GM10266 (cell line): ENCODE results near the gene LPCAT1.
"Not testable (repeated sequence)": the region's sequence is repeated elsewhere in the genome, so short reads cannot be mapped to it uniquely, and the experiment has no call there.

Experiments
- DNase-seq: peaks from one replicate; pipeline ENCODE4 v3.0.0; 2012; ENCODE audit errors: extremely low spot score
- CTCF ChIP-seq: IDR thresholded peaks from 2 replicates; pipeline ENCODE4 v1.5.1; 2012; ENCODE audit warnings: mild to moderate bottlenecking, low read depth; ENCODE audit not compliant: control insufficient read depth, insufficient read depth; ENCODE audit errors: missing control alignments

Gene LPCAT1

GRCh38 chr5:1423901-1424603 lies 99.7 kb downstream of the LPCAT1 start:
- TF ChIP-seq CTCF: no peak
- no peak for DNase-seq

- not testable (repeated sequence) for DNase-seq
These were observed 101.2 kb downstream of the LPCAT1 start for GRCh38 chr5:1422522-1422921.

DNA sequence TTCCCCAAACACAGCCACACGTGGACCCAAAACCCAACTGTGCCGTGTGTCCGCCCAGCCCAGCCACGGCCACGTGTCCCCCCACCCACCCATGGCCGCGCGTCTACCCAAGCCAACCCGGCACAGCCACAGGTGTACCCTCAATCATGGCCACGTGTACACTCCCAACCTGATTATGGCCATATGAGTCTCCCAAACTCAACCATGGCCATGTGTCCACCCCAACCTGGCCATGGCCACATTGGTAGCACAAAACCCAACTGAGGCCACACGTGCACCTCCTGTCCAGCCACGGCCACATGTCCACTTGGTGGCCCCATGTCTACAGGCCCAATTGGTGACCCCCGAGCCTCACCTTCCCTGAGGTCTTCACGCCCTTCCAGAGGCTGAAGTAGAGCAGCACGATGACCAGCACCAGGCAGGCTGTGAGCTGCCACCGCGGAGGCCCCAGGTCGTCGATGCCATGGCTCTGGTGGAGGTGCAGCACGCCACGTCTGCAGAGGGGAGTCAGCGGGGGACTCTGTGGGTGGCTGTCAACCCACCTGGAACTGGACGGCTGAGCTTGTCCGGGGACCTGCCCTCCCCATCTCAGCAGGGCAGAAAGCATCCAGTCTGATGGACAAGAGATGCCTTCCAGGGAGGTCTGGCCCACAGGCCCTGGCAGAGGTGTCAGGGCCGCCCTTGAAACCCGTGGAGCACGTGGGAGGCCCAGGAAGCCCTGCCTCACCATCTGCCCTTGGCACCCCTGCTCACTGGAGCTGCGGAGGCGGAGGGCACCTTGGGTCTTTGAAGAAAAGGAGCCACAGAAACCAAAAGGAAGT lies 102.0 kb downstream of the LPCAT1 start:
- TF ChIP-seq CTCF: no peak
- DNase-seq: no peak

- TF ChIP-seq CTCF: no peak
- no peak for DNase-seq
These were observed 103.3 kb downstream of the LPCAT1 start for GRCh38 chr5:1420211-1421195.

DNA sequence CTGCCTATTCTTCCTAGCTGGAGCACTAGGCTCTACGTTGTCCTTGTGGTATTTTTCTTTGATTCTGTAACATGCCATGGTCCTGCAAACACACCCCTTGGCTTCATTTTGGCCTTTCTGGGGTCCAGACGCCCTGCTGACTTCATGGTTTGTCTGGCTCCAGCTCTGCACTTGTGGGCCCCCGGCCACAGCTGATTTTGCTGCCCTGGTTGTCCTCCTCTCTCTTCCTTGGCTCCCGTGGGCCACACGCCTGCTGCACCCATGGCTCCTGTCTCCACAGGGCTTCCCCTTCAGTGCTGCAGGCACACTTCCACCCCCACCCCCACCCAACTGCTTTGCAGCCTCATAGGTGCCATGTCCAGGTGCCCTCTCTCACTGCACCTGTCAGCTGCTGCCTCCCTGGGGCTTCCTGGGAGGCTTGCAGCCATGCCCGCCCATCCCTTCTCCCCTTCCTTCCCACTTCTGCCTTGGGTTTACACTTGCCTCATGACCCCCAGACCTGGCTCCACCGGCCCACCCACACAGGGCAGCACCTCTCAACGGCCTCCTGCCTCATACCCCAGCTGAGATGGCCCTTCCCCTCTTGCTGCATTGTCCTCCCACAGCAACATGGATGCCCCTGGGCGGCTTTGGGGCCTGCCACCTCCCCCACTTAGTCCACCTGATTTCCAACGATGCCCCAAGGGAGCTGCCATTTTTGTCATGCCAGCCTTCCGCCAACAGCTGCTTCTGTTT lies 104.1 kb downstream of the LPCAT1 start:
- no peak for TF ChIP-seq CTCF
- DNase-seq: no peak

- DNase-seq: no peak
- no peak for TF ChIP-seq CTCF
These were observed 104.9 kb downstream of the LPCAT1 start for GRCh38 chr5:1418921-1419280.
